GM21390 (cell line): ENCODE measurements around the gene ZNF275.
"Not testable (repeated sequence)": the region's sequence is repeated elsewhere in the genome, so short reads cannot be mapped to it uniquely, and the experiment has no call there.

Experiments used
- ATAC-seq: cut with Tn5 transposase; IDR thresholded peaks from one replicate; pipeline ENCODE4 v1.9.1; 2021; ENCODE audit not compliant: unreplicated experiment

ZNF275 gene

GRCh38 chrX:153353416-153353815 is 19.5 kb downstream of the ZNF275 start:
- ATAC-seq, result no peak

DNA sequence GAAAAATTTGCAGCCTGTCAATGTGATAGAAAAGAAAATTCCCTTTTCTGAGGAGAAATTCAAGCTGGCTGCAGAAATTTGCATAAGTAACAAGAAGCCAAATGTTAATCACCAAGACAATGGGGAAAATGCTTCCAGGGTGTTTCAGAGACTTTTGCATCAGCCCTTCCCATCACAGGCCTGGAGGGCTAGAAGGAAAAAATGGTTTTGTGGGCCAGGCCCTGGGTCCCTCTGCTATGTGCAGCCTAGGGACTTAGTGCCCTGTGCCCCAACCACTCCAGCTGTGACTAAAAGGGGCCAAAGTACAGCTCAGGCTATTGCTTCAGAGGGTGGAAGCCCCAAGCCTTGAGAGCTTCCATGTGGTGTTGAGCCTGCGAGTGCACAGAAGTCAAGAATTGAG is 23.9 kb downstream of the ZNF275 start:
- no peak for ATAC-seq

DNA sequence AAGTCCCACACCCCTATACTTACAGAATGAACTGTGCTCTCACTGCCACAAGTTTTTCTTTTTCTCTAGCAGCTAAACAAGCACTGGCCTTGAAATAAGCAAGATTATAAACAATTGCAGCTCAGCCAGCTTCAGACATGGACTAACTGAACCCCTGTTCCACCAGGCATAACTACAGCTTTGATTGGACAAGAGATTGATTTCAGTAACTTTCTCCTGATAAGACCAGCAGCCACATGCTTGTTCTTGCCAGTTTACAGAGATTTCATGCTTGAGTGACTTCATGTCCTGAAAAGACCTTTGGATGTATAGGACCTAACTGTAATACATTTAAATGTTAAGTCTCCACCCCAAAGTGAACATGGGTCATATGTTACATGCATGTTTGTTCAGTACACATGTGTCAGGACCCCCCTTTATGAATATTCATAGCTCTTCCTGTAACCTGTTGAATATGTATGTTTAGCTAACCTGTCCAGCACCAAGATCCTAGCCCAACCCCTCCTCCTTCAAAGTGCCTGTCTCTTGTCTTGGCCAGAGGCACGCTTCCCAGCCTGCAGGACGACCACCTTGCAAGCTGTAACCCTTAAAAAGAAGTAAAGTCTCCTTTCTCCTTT is 27.9 kb downstream of the ZNF275 start:
- no peak for ATAC-seq

GRCh38 chrX:153365670-153366069 is 31.7 kb downstream of the ZNF275 start:
- no peak for ATAC-seq

- ATAC-seq, result no peak
Observed at GRCh38 chrX:153366119-153366518, 32.2 kb downstream of the ZNF275 start.

DNA sequence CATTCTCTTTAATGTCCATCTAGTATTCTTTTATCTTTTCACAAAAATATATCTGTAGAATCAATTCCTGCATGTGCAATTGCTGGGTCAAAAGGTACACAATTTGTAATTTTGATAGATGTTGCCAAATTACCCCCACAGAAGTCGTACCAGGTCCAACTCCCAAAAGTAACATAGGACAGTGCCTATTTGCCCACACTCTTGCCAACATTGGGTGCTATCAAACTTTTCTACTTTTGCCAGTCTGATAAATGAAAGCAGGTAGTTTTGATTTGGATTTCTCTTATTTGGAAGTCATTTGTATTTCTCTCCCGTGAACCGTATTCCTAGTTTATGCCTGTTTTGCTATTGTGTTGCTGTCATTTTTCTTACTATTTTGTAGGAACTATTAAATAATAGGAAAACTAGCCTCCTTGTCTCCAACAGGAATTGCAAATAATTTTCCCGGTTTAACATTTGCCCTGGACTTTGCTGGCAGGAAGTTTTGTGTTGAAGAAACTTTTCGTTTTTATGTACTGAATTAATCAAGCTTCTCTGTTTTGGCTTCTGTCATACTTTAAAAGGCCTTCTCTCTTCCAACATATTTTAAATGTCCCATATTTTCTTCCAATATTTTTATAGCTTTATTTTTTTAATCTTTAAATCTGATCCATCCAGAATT is 33.1 kb downstream of the ZNF275 start:
- ATAC-seq, result no peak

DNA sequence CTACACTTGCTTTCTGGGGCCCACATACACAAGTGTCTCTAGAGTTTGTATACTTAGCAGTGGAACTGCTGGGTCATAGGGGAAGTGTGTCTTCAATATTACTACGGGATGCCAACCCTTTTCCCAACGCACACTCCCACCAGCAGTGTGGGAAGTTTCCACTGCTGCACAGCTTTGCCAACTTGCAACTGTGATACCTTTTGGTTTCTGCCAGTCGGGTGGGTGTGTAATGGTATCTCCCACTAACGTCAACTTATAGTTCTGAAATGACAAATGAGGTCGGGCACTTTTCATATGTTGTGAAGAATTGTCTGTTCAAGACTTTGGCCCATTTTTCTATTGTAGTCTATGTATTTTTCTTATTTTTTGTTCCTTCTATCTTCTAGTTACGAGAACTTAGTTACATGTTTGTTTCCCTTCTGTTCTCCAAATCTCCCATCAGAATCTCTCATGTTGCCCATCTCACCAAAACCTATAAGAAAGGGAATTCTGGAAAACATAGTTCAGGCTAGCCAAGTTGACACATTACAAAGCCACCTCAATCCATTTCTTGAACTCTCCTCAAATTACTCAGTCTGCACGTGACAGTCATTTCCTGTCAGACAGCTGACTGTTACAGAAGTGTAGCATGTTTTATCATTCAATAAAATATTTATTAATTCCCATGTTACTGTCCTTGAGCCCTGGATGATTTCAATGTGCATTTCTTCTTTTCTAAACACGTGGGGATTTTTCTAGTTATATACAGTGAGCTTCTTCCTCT is 36.5 kb downstream of the ZNF275 start:
- ATAC-seq, result no peak

DNA sequence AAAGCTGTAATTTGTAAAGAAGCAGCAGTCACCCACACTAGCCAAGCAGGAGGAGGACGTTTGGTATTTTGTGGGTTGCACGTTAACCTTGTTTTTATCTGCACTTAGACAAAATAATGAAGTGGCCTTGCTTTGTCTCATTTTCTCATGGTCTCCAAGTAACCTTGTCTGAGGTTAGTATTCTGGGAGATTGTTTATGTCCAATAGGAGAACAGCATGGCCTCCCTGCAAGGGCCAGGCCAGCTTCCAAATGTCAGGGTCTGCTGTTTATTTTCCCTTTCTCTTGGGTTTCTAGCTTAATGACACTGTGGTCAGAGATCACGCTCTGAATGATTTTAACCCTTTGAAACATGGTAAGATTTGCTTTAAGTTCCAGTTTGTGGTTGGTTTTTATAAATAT is 37.3 kb downstream of the ZNF275 start:
- ATAC-seq, result no peak

- ATAC-seq, result no peak
Observed at GRCh38 chrX:153372949-153373348, 39.0 kb downstream of the ZNF275 start.

- ATAC-seq, result no peak
Observed at GRCh38 chrX:153374426-153374825, 40.5 kb downstream of the ZNF275 start.

- no peak for ATAC-seq
Observed at GRCh38 chrX:153375571-153375970, 41.6 kb downstream of the ZNF275 start.

- no peak for ATAC-seq
Observed at GRCh38 chrX:153377727-153378126, 43.8 kb downstream of the ZNF275 start.

DNA sequence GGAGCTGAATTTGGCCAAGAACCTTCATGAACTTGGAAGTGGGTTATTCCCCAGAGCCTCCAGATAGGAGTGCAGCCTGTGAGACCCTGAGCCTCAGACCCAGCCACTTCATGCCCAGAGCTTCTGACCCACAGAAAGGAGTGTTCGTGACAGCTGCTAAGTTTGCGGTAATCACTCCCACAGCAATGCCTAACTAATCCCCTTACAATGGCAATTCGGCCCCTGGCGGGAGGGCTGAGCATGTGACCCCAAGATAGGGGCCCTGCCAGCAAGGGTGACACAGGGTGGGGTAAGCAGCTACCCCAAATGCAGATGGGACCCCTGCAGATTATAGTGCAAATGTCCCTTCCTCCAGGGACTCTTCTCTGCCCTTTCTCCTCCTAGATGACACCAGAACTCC is 44.7 kb downstream of the ZNF275 start:
- no peak for ATAC-seq

- ATAC-seq, result no peak
Observed at GRCh38 chrX:153379508-153379907, 45.6 kb downstream of the ZNF275 start.

GRCh38 chrX:153379971-153380581 is 46.1 kb downstream of the ZNF275 start:
- no peak for ATAC-seq

- ATAC-seq, result no peak
Observed at GRCh38 chrX:153380691-153381090, 46.7 kb downstream of the ZNF275 start.

DNA sequence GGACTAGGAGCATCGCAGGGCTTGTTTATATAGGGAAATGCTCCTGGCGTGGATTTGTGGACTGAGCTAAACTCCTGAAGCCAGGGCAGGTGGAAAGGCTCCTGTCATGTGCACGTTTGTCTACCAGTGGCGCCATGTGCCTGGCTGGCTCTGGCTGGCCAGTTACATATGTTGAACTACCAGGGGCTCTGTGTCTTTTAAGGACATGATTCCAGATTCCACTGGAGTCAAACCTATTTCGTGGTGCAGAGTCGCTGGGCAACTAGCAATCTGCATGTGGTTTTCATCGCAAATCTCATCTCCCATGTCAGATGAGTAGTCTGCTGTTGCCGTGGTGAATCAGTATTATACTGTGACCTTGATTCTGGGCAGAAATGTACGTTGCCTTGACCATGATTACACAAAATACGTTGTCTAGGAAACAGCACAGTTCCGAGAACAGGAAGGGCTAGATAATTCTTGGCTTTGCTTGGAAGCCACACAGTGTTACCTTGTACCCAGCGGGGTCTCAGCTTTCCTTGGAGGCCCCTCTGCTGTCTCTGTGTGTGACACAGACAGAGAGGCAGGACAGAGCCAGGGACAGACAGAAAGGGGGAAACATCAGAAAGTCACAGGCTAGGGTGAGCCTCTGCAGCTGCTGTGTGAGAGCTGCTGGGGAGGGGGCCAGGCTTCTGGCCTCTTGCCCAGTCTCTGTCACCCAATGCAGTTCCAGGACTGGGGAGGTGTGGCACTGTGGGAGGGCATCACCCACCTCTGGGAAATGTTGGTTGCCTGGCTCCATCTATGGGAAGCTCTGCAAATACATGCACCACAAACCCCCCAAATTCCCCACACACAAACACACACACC is 48.0 kb downstream of the ZNF275 start:
- ATAC-seq, result no peak

DNA sequence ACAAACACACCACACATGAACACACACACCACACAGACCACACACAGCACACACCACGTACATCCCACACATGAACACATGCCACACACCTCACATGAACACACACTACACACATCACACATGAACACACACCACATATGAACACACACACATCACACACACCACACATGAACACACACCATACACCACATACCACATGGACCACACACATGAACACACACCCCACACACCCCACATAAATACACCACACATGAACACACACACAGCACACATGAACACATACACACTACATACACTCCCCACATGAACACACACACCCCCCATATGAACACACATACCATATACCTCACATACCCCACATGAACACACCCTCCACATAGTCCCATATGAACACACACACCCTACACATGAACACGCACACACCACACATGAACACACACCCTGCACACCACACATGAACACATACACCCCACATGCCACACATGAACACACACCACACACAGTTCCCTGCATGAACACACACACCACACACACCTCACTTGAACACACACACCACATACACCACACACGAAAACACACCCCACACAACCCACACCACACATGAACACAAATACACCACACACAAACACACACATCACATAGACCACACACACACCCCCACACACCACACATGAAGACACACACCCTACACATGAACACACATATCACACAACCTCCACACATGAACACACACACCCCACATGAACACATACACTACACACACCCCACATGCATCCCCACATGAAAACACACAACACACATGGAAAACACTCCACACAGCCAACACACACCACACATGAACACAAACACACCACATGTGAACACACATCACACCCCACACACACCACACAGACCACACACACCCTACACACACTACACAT is 48.9 kb downstream of the ZNF275 start:
- ATAC-seq, result no peak

DNA sequence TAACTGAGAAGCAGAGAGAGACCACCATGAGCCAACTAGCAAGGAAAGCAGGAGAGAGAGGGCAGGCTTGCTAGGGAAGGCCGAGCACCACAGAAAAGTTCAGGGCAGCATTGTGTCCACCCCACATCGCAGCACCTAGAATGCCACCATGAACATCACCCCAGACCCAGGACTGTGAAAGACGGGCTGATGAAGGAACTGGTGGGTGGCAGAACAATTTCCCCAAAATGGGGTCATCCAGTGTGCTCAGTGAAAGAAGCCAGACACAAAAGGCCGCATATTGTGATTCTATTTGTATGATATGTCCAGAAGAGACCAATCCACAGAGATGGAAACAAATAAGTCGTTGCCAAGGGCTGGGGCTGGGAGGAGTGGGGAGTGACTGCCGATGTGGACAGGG is 50.4 kb downstream of the ZNF275 start:
- no peak for ATAC-seq

GRCh38 chrX:153384973-153385372 is 51.0 kb downstream of the ZNF275 start:
- not testable (repeated sequence) for ATAC-seq
